GM21529 (cell line): ENCODE data around the gene MSN.
"Not testable (repeated sequence)": the region's sequence is repeated elsewhere in the genome, so short reads cannot be mapped to it uniquely, and the experiment has no call there.

Experiments
- ATAC-seq: cut with Tn5 transposase; IDR thresholded peaks from one replicate; pipeline ENCODE4 v1.9.1; 2021; ENCODE audit not compliant: unreplicated experiment

Gene MSN

DNA sequence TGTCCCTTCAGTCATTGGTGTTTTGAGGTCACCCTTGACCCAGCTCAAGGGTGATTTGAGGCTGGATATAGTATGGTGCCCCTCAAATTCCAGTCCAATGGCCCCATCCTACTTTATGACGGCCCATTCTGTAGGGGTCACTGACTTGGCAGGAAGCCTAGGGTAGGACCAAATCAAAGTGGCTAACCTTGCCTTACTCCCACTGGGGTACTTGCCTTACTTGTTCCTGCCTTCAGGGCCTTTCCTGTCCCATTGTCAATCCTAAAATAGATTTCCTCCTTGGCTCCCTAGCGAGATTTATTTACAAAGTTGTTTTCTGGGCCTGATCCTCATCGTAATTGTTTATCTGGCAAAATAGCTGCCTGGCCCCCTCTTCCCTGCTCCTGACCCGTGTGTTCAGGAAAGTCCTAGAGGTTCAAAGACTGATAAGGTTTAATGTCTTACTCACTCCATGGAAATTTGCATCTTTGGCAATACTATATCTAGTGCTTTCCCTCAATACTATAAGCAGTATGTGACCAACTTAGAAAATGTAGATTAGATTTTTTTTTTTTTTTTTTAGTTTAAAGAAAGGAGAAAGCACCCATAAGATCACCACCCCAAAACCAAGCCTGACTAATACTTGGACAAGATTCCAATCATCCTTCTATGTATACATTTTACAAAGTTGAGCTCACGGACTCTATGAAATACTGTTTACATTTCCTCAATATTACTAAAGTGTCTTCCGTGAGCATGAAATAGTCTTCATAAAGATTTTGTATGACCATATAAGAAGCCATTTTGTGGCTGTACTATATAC is 44.8 kb downstream of the MSN start:
- ATAC-seq, result no peak

DNA sequence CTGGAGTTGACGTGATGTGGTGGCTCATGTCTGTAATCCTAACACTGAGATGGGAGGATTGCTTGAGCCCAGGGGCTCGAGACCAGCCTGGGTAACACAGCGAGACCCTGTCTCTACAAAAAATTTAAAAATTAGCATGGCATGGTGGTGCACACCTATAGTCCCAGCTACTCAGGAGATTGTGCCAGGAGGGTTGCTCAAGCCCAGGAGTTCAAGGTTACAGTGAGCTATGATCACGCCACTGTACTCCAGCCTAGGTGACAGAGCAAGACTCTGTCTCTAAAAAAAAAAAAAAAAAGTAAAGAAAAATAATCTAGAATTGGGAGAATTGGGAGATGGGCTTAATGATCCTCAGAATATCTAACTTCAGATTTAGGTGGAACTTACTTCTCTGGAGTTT is 51.1 kb downstream of the MSN start:
- ATAC-seq, result no peak

DNA sequence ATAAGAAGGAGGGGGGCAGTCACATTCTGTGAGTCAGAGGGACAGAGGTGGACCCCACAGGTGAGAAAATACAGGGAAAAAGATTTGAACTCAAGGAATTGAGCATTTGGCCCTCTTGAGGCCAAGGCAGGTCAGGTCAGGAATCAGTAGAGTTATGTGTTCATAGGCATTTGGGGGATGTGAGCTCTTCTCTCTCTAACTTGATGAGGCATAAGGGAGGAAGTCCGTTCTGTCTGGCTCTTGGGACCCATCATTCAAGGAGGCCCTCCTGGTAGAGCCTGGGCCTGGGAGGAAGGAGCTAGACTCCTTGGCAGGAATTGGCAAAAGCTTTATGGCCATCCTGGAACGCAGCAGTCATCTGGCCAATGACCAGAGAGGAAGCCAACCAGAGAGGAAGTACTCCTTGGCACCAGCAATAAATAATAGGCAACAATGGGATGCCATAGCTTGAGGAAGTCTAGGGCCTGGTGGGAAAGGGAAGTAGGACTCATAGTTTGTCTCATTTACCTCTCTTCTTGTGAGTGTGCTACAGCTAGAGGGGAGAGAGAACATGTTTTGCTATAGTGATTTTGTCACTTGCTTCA is 53.0 kb downstream of the MSN start:
- ATAC-seq, result no peak

DNA sequence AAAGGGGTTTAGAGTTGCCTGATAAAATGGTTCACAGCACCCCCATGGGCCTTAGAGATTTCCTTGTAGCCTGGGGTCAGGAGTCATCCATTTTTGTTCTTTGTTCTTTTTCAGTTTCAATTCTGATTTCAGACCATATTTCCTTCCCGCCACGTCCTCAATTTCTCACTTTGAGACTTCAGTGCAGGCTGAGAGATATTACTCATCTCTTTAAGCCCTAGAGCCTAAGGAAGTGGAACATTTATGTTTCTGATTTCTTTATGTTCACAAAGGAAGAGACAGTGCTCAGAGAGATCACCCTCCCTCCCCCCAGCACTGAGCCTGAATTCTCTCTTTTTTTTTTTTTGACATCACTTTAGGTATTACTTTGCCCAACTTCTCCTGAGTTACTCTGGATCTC is 56.3 kb downstream of the MSN start:
- peak; percentile 84 for ATAC-seq

DNA sequence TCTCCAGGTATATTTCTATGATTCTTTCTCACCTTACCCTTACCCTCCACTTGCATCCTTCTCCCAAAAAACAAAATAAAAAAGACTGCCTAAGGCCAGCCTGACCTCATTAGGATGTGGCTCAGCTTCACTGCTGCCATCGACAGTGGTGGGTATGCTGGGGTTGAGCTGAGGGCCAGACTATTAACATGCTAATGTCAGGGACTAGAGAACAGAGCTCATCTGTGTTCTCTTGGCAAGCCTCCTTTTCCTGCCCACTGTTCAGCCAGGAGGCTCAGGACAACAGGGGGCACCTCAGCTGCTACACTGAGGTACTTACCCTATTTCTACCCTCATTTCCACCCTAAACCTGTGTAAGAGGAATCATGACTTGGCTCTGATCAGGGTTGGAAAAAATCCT is 59.3 kb downstream of the MSN start:
- ATAC-seq, result no peak

DNA sequence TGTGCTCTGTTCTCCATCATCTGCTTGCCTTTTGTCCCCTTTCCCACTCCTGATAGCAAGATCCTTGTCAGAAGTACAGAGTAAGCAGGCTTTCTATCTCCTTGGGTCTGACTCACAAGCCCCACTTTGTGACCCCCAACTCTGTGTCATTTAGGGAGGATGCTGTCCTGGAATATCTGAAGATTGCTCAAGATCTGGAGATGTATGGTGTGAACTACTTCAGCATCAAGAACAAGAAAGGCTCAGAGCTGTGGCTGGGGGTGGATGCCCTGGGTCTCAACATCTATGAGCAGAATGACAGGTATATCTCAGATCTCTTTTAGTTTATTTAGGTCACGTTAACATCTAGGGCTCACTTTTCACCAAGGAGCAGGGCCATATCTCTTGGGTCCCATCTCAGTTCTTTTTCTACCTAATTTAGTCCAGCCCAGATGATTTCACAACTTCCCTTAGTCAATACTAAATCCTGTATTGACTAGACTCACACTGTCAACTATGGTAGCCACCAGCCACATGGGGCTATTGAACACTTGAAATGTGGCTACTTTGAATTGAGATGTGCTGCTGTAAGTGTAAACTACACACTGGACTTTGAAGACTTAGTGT is 64.3 kb downstream of the MSN start:
- no peak for ATAC-seq

DNA sequence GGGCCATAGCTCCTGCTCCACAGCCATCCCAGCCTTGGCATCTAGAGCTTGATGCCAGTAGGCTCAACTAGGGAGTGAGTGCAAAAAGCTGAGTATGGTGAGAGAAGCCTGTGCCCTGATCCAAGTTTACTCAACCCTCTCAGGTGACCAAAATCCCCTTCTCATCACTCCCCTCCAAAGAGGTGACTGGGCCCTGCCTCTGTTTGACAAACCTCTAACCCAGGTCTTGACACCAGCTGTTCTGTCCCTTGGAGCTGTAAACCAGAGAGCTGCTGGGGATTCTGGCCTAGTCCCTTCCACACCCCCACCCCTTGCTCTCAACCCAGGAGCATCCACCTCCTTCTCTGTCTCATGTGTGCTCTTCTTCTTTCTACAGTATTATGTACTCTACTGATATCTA is 73.5 kb downstream of the MSN start:
- no peak for ATAC-seq

DNA sequence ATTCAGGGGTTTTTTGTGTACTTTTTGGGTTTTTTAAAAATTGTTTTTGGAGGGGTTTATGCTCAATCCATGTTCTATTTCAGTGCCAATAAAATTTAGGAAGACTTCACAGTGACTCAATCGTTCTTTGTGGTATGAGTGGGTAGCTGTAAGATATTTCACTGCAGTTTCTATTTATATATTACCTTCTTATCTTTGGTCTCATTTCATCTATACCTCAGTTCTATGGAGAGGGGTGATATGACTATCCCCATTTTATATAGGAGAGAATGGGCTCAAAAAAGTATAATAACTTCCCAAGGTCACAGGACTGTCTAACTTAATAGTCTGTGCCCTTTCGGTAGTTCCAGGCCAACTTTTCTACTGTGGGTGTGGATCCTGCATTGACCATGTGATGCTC is 74.4 kb downstream of the MSN start:
- no peak for ATAC-seq

DNA sequence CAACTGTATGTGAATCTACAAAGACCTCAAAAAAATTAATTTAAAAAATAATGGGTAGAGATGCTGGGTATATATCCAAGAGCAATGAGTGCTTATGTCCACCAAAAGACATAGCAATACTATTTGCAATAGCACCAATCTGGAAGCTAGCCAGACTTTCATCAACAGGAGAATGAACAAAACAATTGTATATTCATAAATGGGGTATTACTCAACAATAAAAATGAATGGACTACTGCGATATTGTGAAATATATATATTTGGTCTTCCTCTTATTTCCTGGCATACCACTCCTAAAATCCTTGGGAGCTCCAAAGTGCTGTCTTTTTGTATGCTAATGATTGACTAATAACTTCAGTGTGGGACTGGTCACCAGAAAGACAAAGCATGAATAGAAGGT is 77.5 kb downstream of the MSN start:
- no peak for ATAC-seq

DNA sequence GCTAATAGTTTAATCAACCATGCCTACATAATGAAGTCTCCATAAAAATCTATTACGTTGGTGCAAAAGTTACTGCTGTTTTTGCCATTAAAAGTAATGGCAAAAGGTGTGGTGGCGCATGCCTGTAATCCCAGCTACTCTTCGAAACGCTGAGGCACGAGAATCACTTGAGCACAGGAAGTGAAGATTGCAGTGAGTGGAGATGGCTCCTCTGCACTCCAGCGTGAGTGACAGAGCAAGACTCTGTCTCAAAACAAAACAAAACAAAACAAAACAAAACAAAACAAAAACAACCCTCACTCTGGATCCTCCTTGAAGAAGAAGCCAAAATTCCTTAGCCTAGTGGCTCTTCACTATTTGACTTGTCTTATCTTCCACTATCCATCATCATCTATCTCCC is 78.0 kb downstream of the MSN start:
- no peak for ATAC-seq

DNA sequence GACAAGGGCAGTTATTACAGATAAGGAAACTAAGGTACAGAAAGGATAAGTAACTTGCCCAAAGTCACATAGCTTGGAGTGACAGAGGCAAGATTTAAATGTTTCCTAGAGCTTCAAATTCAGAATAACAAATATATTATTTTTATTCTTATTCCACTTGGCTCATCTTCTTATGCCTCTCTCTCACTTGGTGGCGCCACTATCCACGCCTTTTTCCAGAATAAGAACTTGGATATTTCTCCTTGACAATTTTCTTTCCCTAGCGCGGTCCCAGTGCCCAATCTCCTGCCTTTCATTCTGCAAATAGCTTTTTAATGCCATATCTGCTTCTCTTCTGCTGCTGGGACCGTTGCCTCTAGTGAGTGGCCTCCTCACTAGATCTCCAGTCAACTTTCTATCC is 78.5 kb downstream of the MSN start:
- ATAC-seq, result no peak

DNA sequence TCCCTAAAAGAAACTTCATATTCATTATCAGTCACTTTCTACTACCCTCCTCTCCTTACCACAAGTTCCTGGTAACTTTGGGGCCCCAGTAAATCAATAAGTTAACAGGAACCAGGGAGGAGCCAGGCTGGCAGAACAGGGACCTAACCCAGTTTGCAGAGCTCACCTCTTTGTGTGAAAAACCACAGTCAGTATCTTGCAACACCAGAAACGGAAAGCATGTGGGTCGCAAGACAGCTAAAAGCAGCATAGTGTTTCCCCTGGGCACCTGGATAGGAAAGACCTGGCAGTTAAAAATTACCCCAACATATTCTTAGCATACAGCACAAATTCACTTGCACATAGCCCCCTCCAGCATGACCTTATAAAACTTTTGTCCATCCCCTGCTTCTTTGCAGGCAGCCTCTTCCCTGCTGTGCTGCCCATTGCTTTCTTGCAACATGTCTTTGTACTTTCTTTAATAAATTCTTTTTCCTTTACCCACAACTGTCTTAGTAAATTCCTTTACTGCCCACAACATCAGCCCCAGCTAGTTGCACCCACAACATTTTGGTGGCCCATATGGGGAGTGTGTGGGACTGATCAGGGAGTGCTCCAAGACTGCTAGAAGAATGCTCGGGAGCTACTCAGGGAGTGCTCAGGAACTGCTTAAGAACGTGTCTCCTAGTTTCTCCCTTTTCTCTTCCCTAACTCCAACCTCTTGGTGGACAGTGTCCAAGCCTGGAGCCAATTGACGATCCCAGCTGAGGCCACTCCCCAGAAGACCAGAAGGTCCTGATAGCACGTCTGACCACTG is 83.4 kb downstream of the MSN start:
- ATAC-seq, result peak; percentile 95

DNA sequence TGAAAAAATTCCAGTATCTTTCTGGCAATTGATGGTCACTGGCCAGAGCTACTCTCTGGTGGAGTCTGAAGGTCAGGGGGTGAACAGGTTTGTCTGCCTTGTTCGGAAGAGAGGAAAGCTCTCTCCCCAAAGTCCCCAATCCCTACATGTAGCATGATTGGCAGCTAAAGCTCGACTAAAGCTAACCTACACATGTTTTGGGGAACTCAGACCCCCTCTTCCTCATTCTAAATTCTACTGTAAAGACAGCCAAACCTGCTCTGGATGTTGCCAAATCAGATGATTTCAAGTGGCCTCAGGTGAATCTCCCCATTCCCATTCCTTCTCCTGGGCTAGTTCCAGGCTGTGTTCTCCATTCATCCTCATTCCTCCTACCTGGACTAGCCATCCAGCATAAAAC is 84.1 kb downstream of the MSN start:
- ATAC-seq, result no peak

DNA sequence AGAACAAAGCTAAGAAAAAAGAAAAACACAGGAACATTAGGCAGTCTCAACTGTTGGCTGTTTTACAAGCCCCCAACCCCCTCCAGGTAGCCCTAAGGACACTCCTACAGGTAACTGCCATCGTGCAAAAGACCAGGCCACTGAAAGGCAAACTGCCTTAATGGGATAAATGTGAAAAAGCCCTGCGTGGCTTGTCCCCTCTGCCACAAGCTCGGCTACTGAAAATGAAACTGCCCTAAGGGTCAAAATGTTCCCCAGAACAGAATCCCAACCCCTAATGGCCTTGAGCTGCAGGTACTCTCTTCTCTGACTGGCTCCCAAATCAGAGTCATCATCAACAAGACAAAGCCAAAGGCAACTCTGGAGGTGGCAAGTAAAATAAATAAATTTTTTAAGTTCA is 84.8 kb downstream of the MSN start:
- ATAC-seq, result no peak

DNA sequence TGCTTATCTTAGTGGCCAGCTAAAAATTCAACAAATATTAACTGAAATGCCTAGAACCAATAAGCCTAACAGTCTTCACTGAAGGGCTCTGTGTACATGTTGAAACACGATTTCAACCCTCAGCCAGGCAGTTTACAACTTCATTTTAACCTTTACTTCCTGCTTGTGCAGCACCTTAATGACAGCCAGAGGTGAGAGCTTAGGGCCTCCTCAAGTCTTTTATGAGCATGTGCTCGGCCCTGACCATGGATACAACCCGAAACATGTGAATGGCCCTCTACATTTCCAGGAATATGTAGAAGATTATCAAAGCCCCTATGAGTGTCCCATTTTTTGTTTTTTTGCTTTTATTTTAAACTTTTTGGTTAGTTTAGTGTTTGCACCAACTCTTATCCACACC is 88.3 kb downstream of the MSN start:
- ATAC-seq, result no peak

DNA sequence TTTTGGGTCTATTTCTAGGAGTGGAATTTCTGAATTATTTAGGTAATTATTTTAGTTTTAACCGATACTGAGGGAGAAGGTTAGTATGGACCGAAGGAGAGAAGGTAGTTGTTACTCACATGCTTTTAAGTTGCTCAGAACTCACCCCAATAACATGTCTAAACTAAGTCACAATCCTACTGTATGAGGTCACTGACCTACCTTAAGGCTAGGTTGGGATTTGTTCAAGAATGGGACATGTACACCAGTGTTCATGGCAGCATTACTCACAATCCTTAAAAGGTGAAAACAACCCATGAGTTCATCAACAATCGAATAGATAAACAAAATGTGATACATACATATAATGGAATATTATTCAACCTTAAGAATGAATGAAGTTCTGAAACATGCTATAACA is 90.5 kb downstream of the MSN start:
- ATAC-seq, result no peak

DNA sequence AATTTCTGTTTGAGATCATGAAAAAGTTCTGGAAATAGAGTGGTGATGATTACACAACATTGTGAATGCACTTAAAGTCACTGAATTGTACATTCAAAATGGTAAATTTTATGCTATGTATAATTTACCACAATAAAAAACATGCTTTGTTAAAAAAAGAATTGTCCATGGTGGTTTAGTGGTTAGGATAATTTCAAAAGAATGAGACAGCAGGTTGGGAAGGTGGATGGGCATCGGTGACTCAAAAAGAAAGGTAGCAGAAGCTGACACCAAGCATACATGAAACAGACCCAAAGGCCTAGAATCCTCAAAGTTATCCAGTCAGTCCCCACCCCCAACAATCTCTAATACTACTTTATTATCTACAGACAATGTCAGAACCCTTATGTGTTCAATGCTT is 91.1 kb downstream of the MSN start:
- no peak for ATAC-seq

DNA sequence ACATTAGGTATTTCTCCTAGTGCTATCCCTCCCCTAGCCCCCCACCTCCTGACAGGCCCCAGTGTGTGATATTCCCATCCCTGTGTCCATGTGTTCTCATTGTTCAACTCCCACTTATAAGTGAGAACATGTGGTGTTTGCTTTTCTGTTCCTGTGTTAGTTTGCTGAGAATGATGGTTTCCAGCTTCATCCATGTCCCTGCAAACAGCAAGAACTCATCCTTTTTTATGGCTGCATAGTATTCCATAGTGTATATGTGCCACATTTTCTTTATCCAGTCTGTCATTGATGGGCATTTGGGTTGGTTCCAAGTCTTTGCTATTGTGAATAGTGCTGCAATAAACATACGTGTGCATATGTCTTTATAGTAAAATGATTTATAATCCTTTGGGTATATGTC is 92.1 kb downstream of the MSN start:
- not testable (repeated sequence) for ATAC-seq

DNA sequence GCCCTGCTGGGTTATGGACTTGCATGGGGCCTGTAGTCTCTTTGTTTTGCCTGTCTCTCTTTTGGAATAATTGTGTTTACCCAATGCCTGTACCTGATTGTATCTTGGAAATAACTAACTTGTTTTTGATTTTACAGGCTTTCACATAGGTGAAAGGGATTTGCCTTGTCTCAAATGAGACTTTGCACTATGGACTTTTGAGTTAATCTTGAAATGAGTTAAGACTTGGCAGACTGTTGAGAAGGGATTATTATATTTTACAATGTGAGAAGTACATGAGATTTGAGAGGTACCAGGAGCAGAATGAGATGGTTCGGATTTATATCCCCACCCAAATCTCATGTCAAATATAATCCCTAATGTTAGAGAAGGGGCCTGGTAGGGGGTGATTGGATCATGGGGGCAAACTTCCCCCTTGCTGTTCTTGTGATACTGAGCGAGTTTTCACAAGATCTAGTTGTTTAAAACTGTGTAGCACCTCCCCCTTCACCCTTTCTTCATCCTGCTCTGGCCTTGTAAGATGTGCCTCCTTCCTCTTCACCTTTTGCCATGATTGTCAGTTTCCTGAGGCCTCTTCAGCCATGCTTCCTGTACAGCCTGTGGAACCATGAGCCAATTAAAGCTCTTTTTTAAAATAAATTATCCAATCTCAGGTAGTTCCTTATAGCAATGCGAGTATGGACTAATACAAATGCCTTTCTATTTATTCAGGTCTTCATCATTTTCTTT is 102.3 kb downstream of the MSN start:
- no peak for ATAC-seq

DNA sequence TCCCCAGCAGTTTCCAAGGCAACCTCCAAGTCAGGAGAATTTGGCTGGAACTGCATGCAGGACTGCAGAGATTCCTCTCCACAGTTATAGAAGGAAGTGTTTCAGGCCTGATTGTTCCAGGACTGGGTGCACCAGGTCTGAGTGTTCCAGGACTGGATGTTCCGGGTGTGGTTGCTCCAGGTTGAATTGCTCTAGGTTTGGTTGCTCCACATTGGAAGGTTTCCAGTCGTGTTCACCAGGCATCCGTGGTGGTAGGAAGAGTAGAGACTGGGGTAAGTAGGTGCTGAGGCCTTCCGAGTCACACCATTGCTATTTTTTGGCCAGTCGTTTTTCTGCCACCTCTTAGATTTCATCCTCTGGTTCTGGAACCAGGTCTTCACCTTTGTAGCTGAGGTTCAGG is 105.4 kb downstream of the MSN start:
- ATAC-seq, result no peak

DNA sequence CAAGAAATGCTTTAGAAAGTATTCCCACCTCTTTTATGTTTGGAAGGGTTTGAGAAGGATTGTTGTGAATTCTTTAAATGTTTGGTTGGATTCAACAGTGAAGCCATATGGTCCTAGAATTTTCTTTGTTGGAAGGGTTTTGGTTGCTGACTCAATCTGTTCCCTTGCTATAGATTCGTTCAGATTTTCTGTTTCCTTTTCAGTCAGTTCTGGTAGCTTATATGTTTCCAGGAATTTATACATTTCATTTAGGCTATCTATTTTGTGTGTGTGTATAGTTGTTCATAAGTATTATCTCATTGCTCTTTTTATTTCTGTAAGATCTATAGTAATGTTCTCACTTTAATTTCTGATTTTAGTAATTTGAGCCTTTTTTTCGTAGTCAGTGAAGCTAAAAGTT is 114.4 kb downstream of the MSN start:
- peak; percentile 49 for ATAC-seq
